Measurements from ENCODE around the gene MMP25. TPM values are rescaled to one million over a fixed set of nuclear protein-coding genes. Genes with fewer than 3 reads are reported as not detected.

Gene MMP25
- total and polyA plus RNA-seq, 11 donors, result 0.32 to 3.0 (median 0.93) TPM

GRCh38 chr16:3094289-3095027 lies 48.1 kb downstream of the MMP25 start:
- ATAC-seq, result no peak
- no peak for DNase-seq
- peaks cover 0 to 11% (median 0%) of the 10 kb centered on the region in 9 donors for H3K27me3 ChIP-seq

GRCh38 chr16:3095869-3096268 lies 49.5 kb downstream of the MMP25 start:
- peak in 1 of 5 donors; percentile 57 for DNase-seq
- no peak overlapping the region for H3K4me3 ChIP-seq
- peak in 2 of 4 donors; percentile 23 to 33 for ATAC-seq
- TF ChIP-seq POLR2A (IDR thresholded peaks at IDR 0.05) (no peak), CTCF (IDR thresholded peaks at IDR 0.05) (peak in 8 of 12 donors; percentile 13 to 38 (median 19))
- no peaks in the 10 kb centered on the region for H3K36me3 ChIP-seq
- peaks cover 5 to 27% (median 14%) of the 10 kb centered on the region in 12 donors for H3K4me1 ChIP-seq
- H3K27me3 ChIP-seq, result peaks cover 0 to 11% (median 0%) of the 10 kb centered on the region in 9 donors
- H3K9me3 ChIP-seq, result no peaks in the 10 kb centered on the region
- H3K27ac ChIP-seq, result peak overlapping the region in 1 of 12 donors; percentile 32
- intact Hi-C loops (cut with DNase I), result loop anchor here in 2 of 10 donors (5.0 kb wide), 2 partner anchors 34 to 71 kb away; no protein-coding TSS in a partner anchor
- WGBS, 4 donors, result 29 to 38% (median 31%) methylated on average over 4 of the region's 4 CpGs

More at GRCh38 chr16:3094289-3095027, 48.1 kb downstream of the MMP25 start:
- Histone ChIP-seq H3K4me1 (peaks cover 0 to 15% (median under 1%) of the 10 kb centered on the region in 12 donors), H3K9me3 (no peaks in the 10 kb centered on the region), H3K27ac (no peak overlapping the region), H3K36me3 (no peaks in the 10 kb centered on the region), H3K4me3 (no peak overlapping the region)
- 82 to 93% (median 90%) methylated on average over 22 of the region's 22 CpGs for WGBS, 4 donors
- TF ChIP-seq POLR2A (IDR thresholded peaks at IDR 0.05), result no peak
- peak; percentile 23 to 58 (median 49) for TF ChIP-seq CTCF (IDR thresholded peaks at IDR 0.05)
- intact Hi-C loops (cut with DNase I), result loop anchor here in 3 of 10 donors (5.0 kb wide), 3 partner anchors 32 to 73 kb away; no protein-coding TSS in a partner anchor

GRCh38 chr16:3096362-3096761 lies 50.0 kb downstream of the MMP25 start:
- DNase-seq (no peak), ATAC-seq (no peak)
- TF ChIP-seq CTCF (IDR thresholded peaks at IDR 0.05), result no peak
- TF ChIP-seq POLR2A (IDR thresholded peaks at IDR 0.05), result no peak
- Histone ChIP-seq H3K36me3 (no peaks in the 10 kb centered on the region), H3K4me1 (peaks cover 9 to 32% (median 17%) of the 10 kb centered on the region in 12 donors), H3K27ac (peak overlapping the region in 1 of 12 donors; percentile 32), H3K27me3 (peaks cover 0 to 11% (median 0%) of the 10 kb centered on the region in 9 donors), H3K4me3 (no peak overlapping the region), H3K9me3 (no peaks in the 10 kb centered on the region)
- intact Hi-C loops (cut with DNase I), result loop anchor here in 2 of 10 donors (5.0 kb wide), 2 partner anchors 34 to 71 kb away; no protein-coding TSS in a partner anchor
- 86 to 93% (median 89%) methylated on average over 6 of the region's 6 CpGs for WGBS, 4 donors

- ATAC-seq (no peak), DNase-seq (no peak)
- intact Hi-C loops (cut with DNase I), result loop anchor here in 2 of 10 donors (5.0 kb wide), 2 partner anchors 35 to 70 kb away; no protein-coding TSS in a partner anchor
- Histone ChIP-seq H3K27me3 (peaks cover 0 to 7% (median 0%) of the 10 kb centered on the region in 9 donors), H3K9me3 (no peaks in the 10 kb centered on the region), H3K27ac (no peak overlapping the region), H3K4me3 (no peak overlapping the region), H3K4me1 (peaks cover 9 to 40% (median 23%) of the 10 kb centered on the region in 12 donors), H3K36me3 (no peaks in the 10 kb centered on the region)
- TF ChIP-seq POLR2A (IDR thresholded peaks at IDR 0.05) (no peak), CTCF (IDR thresholded peaks at IDR 0.05) (no peak)
- 46 to 57% (median 49%) methylated on average over 8 of the region's 8 CpGs for WGBS, 4 donors
Observed at GRCh38 chr16:3097266-3097665, 50.9 kb downstream of the MMP25 start.
